ENCODE measurements around the gene IVL.

Gene IVL

DNA sequence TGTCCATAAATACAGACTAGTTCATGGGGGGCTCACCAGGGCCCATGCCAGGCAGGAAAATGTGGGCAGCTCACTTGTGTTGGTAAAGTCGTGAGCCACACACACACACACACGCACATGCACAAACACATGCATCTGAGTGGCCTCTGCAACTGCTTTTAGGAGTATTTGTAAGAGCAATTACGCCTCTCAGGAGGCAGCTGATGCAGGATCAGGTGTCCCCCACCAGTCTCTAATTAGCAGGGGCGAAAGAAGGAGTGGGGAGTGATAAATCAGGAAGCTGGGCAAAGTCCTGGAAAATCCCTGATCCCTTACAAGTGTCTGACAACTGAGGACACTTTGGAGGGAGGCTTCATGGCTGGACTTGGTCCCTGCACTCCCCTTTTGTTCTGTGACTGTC is 5.7 kb upstream of the IVL start:
- no peaks in the 10 kb centered on the region for H3K27me3 ChIP-seq (ENCODE audit: insufficient read depth, low read length, poor library complexity, severe bottlenecking)

DNA sequence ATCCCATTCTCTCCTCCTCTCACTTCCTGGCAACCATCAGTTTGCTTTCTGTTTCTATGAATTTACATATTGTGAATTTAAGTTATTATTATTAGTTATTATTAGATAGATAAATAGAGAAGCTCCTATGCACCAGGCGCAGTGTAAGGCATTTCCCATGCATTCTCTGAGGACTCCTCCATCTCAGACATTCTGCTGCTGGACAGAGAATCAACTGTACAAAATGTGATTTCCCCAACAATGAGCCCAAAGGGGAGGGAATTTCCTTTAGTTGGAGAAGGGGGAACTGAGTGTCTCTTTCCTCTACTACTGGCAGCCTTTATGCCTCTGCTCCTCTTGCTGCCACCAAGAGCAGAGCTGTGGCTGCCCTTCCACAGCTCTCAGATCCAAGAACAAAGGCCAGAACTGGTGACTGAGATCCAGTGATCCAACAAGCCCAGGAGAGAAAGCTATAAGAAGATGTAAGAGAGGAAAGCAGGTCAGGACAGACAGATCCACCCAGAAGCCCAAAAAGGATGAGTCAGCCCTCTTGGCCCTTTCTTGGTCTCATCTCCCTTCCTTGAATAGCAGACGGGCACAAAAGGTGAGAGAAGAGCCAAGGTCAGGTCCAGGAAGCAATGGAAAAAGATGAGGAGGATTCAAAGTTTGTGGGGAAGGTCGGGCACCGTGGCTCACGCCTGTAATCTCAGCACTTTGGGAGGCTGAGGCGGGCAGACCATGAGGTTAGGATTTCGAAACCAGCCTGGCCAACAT is 3.5 kb upstream of the IVL start:
- H3K36me3 ChIP-seq (ENCODE audit: insufficient read depth, low read length) = no peaks in the 10 kb centered on the region
- H3K9me2 ChIP-seq (replicated peaks; ENCODE audit: low read depth, low read length) = no peaks in the 10 kb centered on the region
- TF ChIP-seq, protein P1, sequence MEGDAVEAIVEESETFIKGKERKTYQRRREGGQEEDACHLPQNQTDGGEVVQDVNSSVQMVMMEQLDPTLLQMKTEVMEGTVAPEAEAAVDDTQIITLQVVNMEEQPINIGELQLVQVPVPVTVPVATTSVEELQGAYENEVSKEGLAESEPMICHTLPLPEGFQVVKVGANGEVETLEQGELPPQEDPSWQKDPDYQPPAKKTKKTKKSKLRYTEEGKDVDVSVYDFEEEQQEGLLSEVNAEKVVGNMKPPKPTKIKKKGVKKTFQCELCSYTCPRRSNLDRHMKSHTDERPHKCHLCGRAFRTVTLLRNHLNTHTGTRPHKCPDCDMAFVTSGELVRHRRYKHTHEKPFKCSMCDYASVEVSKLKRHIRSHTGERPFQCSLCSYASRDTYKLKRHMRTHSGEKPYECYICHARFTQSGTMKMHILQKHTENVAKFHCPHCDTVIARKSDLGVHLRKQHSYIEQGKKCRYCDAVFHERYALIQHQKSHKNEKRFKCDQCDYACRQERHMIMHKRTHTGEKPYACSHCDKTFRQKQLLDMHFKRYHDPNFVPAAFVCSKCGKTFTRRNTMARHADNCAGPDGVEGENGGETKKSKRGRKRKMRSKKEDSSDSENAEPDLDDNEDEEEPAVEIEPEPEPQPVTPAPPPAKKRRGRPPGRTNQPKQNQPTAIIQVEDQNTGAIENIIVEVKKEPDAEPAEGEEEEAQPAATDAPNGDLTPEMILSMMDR (conservative IDR thresholded peaks at IDR 0.05; ENCODE audit: low read length) = no peak
- TF ChIP-seq EZH2phosphoT487 (IDR thresholded peaks at IDR 0.05; ENCODE audit: borderline replicate concordance) = no peak
- H3K4me2 ChIP-seq (ENCODE audit: low read depth, low read length, poor library complexity, severe bottlenecking) = no peak overlapping the region
- no peaks in the 10 kb centered on the region for H3F3A ChIP-seq (ENCODE audit: low read depth)
- H3K9me3 ChIP-seq (ENCODE audit: insufficient read depth, low read depth, low read length) = no peaks in the 10 kb centered on the region
- no peaks in the 10 kb centered on the region for H3K27me3 ChIP-seq (ENCODE audit: insufficient read depth, low read length, poor library complexity, severe bottlenecking)
- no peak overlapping the region for H3K9ac ChIP-seq (ENCODE audit: low read depth, low read length, poor library complexity, severe bottlenecking)
- H3K79me2 ChIP-seq (ENCODE audit: insufficient read depth, low read length) = no peaks in the 10 kb centered on the region
- H4K20me1 ChIP-seq (ENCODE audit: insufficient read depth, low read length, poor library complexity, severe bottlenecking) = no peaks in the 10 kb centered on the region
- H3K4me1 ChIP-seq (ENCODE audit: insufficient read depth, low read length, poor library complexity, severe bottlenecking) = no peaks in the 10 kb centered on the region
- no peak overlapping the region for H2AFZ ChIP-seq (ENCODE audit: low read length)
- no peak overlapping the region for H3K4me3 ChIP-seq (ENCODE audit: low read length, poor library complexity, severe bottlenecking)

More for the DNA sequence above, 5.7 kb upstream of the IVL start:
- no peaks in the 10 kb centered on the region for H3F3A ChIP-seq (ENCODE audit: low read depth)
- H2AFZ ChIP-seq (ENCODE audit: low read length) = no peak overlapping the region
- no peaks in the 10 kb centered on the region for H4K20me1 ChIP-seq (ENCODE audit: insufficient read depth, low read length, poor library complexity, severe bottlenecking)
- H3K4me1 ChIP-seq (ENCODE audit: insufficient read depth, low read length, poor library complexity, severe bottlenecking) = no peaks in the 10 kb centered on the region
- no peak for TF ChIP-seq EZH2phosphoT487 (IDR thresholded peaks at IDR 0.05; ENCODE audit: borderline replicate concordance)
- TF ChIP-seq, protein P1 (conservative IDR thresholded peaks at IDR 0.05; ENCODE audit: low read length) = no peak
- no peak overlapping the region for H3K4me2 ChIP-seq (ENCODE audit: low read depth, low read length, poor library complexity, severe bottlenecking)
- no peaks in the 10 kb centered on the region for H3K9me3 ChIP-seq (ENCODE audit: insufficient read depth, low read depth, low read length)
- H3K9ac ChIP-seq (ENCODE audit: low read depth, low read length, poor library complexity, severe bottlenecking) = no peak overlapping the region
- H3K4me3 ChIP-seq (ENCODE audit: low read length, poor library complexity, severe bottlenecking) = no peak overlapping the region
- no peaks in the 10 kb centered on the region for H3K9me2 ChIP-seq (replicated peaks; ENCODE audit: low read depth, low read length)
- no peaks in the 10 kb centered on the region for H3K79me2 ChIP-seq (ENCODE audit: insufficient read depth, low read length)
- no peaks in the 10 kb centered on the region for H3K36me3 ChIP-seq (ENCODE audit: insufficient read depth, low read length)

DNA sequence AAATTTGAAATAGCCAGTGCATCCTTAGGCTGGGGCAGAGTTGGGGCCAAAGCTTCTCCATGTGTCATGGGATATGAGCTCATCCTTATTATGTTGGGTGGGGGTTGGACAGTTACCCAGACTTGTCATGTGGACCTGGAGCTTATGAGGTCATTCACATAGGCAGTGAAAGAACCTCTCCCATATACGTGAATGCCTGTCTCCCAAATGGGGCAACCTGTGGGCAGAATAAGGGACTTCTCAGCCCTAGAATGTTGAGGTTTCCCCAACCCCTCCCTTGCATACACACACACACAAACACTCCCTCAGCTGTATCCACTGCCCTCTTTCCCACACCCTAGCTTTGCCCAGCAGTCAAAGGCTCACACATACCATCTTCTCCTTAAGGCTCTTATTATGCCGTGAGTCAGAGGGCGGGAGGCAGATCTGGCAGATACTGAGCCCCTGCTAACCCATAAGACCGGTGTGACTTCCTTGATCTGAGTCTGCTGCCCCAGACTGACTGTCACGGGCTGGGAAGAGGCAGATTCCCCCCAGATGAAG is 2.3 kb upstream of the IVL start:
- no peaks in the 10 kb centered on the region for H3K79me2 ChIP-seq (ENCODE audit: insufficient read depth, low read length)
- no peaks in the 10 kb centered on the region for H3K9me2 ChIP-seq (replicated peaks; ENCODE audit: low read depth, low read length)
- no peaks in the 10 kb centered on the region for H4K20me1 ChIP-seq (ENCODE audit: insufficient read depth, low read length, poor library complexity, severe bottlenecking)
- no peaks in the 10 kb centered on the region for H3K27me3 ChIP-seq (ENCODE audit: insufficient read depth, low read length, poor library complexity, severe bottlenecking)
- no peaks in the 10 kb centered on the region for H3K4me1 ChIP-seq (ENCODE audit: insufficient read depth, low read length, poor library complexity, severe bottlenecking)
- no peak overlapping the region for H2AFZ ChIP-seq (ENCODE audit: low read length)
- H3K4me2 ChIP-seq (ENCODE audit: low read depth, low read length, poor library complexity, severe bottlenecking) = no peak overlapping the region
- no peak overlapping the region for H3K9ac ChIP-seq (ENCODE audit: low read depth, low read length, poor library complexity, severe bottlenecking)
- H3K9me3 ChIP-seq (ENCODE audit: insufficient read depth, low read depth, low read length) = no peaks in the 10 kb centered on the region
- no peaks in the 10 kb centered on the region for H3K36me3 ChIP-seq (ENCODE audit: insufficient read depth, low read length)
- H3K4me3 ChIP-seq (ENCODE audit: low read length, poor library complexity, severe bottlenecking) = no peak overlapping the region
- TF ChIP-seq, protein P1 (conservative IDR thresholded peaks at IDR 0.05; ENCODE audit: low read length) = no peak
- TF ChIP-seq EZH2phosphoT487 (IDR thresholded peaks at IDR 0.05; ENCODE audit: borderline replicate concordance) = no peak
- no peaks in the 10 kb centered on the region for H3F3A ChIP-seq (ENCODE audit: low read depth)
